Keratinocyte (primary cell): ENCODE results near the gene OBSL1.

ENCODE experiments used
- CTCF ChIP-seq, 3 experiments: IDR thresholded peaks in 1 of 3; conservative IDR thresholded peaks in 1 of 3; optimal IDR thresholded peaks in 1 of 3; 2 replicates in 2 of 3; 3 replicates in 1 of 3; pipeline versions ENCODE3 to v1.5.1; 2011; ENCODE audit warnings: low read length in 3 of 3, mild to moderate bottlenecking in 3 of 3, moderate library complexity in 2 of 3, control low read depth in 1 of 3, inconsistent platforms in 1 of 3; ENCODE audit not compliant: insufficient read depth in 2 of 3; ENCODE audit errors: extremely low read depth in 1 of 3
- EZH2 ChIP-seq: IDR thresholded peaks from one replicate; pipeline ENCODE4 v1.6.1; 2012; ENCODE audit warnings: inconsistent platforms, mild to moderate bottlenecking, low read length, moderate library complexity

GRCh38 chr2:219505585-219505984 lies 65.8 kb downstream of the OBSL1 start:
- no peak for TF ChIP-seq CTCF (optimal IDR thresholded peaks at IDR 0.05 in 1 of 3, IDR thresholded peaks at IDR 0.05 in 1 of 3, conservative IDR thresholded peaks at IDR 0.05 in 1 of 3; ENCODE audit: extremely low read depth in 1 of 3, insufficient read depth in 2 of 3, low read length in 3 of 3)
- TF ChIP-seq EZH2 = no peak
